Right ventricle myocardium superior (tissue), 1 donor: Measurements from ENCODE around the gene ATP10A. TPM values are rescaled to one million over a fixed set of nuclear protein-coding genes. Genes with fewer than 3 reads are reported as not detected.
A peak's percentile ranks its signal among the peaks of the same experiment; 100 is the strongest.

Source experiments
- ATAC-seq: fragments of 200-7000 bp; cut with Tn5 transposase; one replicate; pipeline ENCODE4 v1.9.1; 2020; ENCODE audit warnings: mild to moderate bottlenecking; ENCODE audit not compliant: poor library complexity
- DNase-seq: peaks from one replicate; pipeline ENCODE4 v3.0.0-alpha.2; 2020
- intact Hi-C: fragments of 100-400 bp; cut with DNase I; formaldehyde crosslinking; loops from one replicate; pipeline ENCODE4 v1.11.2; 2022
- total RNA-seq: library from RNA; stranded (reverse); fragmentation: NEBNext Ultra II Directional; extraction: Animal tissue kit (Norgen Biotek cat#: 25700); gene quantifications from one replicate; pipeline ENCODE4 v1.2.1, GENCODE V29; 2021
- donor health status: DM: no; HTN: yes; CAD: no; lungs with severe emphysema.

The ATP10A gene
- total RNA-seq, 1 donor from 2014 or later, result 0.75 TPM

GRCh38 chr15:25684521-25685431 is 178.4 kb downstream of the ATP10A start:
- intact Hi-C loops, result no loop called here
- peak; percentile 64 for DNase-seq
- ATAC-seq, result peak; percentile 36

DNA sequence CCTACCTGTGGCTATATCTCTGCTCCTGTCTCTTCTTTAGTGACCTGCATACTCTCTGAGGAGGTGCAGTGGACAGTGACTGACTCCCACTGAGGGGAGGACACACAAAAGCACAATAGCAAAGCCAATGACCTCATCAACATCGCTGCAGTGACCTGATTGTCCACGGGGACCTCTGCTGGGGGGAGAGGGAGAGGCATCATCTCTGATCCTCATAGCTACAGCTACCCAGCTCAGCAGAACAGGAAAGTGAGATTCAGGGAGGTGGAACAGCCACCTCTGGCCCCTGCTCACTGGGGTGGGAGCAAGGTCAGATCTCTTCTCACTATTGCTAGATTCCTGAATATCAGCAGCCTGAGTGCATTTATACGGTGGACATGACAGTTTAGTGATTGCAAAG is 179.2 kb downstream of the ATP10A start:
- intact Hi-C loops, result no loop called here
- ATAC-seq (no peak), DNase-seq (no peak)

DNA sequence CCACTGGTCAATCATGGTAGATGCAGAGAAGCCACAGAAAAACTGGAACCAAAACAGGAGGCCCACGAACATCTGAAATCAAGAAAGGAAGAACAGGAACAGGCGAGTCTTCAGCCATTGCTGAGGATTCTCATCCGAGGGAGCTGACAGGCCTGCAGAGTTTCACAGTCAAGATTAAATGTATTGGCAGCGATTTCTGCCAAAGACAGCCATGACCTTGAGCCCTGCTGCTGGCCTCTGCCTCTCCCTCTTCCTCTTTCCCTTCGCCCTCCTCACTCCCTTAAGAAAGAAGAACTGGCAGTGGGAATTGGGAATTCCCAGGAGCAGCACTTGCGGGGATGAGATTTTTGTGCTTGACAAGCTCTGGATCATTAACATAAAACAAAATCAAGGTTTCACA is 179.7 kb downstream of the ATP10A start:
- DNase-seq, result no peak
- intact Hi-C loops, result no loop called here
- peak; percentile 68 for ATAC-seq

- intact Hi-C loops, result no loop called here
- ATAC-seq, result peak; percentile 87
Observed at GRCh38 chr15:25682340-25682739, 180.8 kb downstream of the ATP10A start.

GRCh38 chr15:25680686-25681025 is 182.5 kb downstream of the ATP10A start:
- no peak for DNase-seq
- ATAC-seq, result no peak
- intact Hi-C loops, result no loop called here

More at GRCh38 chr15:25682340-25682739, 180.8 kb downstream of the ATP10A start:
- peak; percentile 82 for DNase-seq

- intact Hi-C loops, result no loop called here
- DNase-seq (no peak), ATAC-seq (no peak)
Observed at GRCh38 chr15:25679964-25680685, 183.0 kb downstream of the ATP10A start.

- DNase-seq (no peak), ATAC-seq (no peak)
- intact Hi-C loops, result no loop called here
Observed at GRCh38 chr15:25679492-25679891, 183.6 kb downstream of the ATP10A start.

DNA sequence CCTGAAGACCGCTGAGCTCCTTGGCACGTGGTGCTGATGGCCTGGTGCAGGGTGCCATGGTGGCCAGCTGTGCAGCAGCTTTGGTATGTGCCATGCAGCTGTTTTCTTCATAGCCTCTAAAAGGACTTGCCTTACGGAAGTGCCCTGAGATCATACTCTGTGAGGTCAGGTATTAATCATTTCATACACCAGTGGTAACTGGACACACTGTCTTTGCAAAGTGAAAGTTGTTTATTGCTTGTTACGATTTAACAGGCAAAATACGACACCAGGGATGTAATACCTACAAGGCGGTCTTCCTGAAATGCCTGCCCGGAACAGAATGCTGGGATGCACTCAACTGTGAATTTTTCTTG is 184.6 kb downstream of the ATP10A start:
- ATAC-seq (no peak), DNase-seq (no peak)

DNA sequence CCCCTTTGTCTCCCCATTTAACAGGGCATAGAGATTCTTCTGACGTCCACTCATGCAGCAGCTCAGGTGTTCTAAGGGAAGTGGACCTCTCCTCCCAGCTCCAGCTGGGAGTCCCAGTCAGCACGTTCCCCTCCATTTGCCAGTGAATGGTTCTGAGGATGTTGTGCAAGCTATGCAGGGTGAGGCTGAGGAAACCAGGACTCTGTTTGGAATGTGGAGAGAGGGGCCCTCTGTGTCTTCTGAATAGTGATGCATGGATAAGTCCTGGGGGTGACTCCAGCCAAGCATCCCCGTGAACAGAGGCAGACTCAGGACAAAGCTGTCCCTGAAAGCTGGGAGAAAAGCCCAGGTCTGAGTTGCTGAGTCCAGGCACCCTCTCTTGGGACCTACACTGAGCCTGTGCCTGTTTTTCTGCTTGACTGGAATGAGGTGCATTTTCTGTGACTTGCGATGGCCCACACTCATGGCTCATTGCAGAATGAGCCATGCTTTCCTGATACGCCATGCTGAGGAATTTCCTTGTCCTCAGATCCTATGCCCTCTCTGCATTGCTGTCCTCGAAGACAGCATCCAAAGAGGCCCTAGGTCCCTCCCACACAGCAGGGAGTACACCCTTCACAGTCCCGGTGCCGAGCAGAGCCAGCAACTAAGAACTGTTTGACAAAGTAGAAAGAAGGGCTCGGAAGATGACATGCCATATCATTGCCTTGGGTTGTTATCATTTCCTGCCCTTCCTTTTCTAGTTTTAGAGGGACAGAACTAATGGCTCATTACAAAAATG is 185.2 kb downstream of the ATP10A start:
- DNase-seq, result no peak
- intact Hi-C loops, result no loop called here
- ATAC-seq, result no peak

More for the DNA sequence above, 184.6 kb downstream of the ATP10A start:
- intact Hi-C loops, result no loop called here

DNA sequence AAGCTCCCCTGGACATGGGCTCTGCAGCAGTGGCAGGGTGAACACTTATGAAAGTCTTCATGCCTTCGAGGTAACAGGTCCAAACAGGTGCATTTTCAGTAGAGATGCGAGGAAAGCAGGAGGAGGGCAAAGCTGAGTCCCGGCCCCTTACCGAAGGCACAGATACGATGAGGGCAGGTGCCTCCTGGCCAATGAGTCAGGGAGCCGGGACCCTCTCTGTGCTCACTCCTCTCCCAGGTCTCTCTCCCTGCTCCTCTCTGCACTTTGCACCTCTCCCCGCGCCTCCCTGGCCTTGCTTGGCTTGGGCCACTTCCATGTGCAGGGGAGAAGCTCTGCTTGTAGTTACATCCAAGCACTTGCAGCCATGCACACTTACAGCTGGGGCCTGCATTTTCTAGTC is 187.1 kb downstream of the ATP10A start:
- DNase-seq (no peak), ATAC-seq (no peak)
- intact Hi-C loops, result no loop called here

DNA sequence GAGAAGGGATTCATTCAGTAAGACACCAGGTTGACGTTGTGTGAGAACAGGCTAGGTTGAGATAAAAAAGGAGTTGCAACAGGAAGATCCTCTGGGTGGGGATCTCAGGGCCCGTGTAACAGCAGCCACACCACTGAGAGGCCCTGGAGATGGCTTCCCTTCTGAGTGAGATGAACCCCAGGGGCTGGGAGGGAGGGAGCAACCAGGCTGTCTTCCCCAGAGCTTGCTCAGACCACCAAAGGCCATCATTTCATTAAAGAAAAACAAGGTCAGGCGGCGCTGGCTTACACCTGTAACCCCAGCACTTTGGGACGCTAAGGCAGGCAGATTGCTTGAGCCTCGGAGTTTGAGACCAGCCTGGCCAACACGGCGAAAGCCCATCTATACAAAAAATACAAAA is 187.7 kb downstream of the ATP10A start:
- intact Hi-C loops, result no loop called here
- ATAC-seq, result peak; percentile 6
- DNase-seq, result no peak

DNA sequence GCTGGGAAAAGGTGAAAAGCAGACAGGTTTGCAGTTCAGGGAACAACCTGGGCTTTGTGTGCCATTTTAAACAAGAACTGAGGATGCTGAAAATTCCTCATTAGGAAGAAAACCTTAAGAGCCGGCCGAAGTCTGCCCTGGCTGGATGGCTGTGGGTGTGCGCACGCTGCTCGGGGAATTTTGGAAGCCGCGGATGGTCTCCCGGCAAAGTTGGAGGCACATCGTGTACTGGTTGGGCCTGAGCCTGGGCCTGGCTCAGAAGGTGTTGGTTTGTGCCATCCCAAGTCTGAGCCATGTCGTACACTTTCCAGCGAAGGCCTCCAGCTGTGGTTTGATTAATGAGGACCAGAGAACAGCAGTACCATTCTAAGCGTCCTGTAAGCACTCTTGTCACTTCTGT is 188.2 kb downstream of the ATP10A start:
- intact Hi-C loops, result no loop called here
- ATAC-seq, result peak; percentile 73
- DNase-seq, result peak; percentile 83

DNA sequence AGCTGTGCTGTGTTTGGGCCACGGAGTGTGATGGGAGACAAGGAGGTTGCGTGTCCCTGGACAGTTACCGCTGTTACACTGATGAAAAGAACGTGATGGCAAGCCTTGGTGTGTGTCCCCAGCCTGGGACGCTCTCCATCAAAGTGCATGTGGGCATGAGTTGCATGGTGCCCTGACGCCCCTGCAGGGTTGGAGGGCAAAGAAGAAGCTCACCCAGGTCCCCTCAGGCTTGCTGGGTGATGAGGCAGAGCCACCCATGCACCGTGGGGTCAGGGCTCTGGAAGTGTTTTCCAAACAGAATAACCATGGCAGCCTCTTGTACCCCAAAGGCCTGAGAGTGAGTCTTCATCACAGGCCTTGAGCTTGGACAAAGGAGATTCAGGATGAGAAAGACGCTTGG is 189.2 kb downstream of the ATP10A start:
- DNase-seq (no peak), ATAC-seq (no peak)
- intact Hi-C loops, result no loop called here

- ATAC-seq (no peak), DNase-seq (no peak)
- intact Hi-C loops, result no loop called here
Observed at GRCh38 chr15:25673351-25673750, 189.8 kb downstream of the ATP10A start.

DNA sequence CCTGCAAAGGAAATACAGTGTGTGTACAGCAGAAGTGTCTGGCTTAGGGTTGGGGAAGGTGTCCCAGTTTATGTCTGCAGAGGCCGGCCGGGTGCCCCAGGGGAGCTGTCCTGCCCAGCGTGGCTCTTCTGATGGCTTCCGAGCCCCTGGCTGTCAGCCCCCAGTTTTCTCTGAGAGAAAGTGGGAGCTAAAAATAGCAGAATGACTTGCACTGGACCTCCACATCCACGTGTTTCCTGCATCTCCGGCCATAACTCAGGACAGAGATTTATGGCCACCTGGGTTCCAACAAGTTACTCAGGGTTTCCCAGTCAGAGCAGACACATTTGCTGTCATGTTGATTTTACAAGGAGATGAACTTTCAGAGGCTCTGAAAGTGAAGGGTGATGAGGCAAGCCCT is 192.0 kb downstream of the ATP10A start:
- ATAC-seq (peak; percentile 22), DNase-seq (no peak)
- intact Hi-C loops, result no loop called here

DNA sequence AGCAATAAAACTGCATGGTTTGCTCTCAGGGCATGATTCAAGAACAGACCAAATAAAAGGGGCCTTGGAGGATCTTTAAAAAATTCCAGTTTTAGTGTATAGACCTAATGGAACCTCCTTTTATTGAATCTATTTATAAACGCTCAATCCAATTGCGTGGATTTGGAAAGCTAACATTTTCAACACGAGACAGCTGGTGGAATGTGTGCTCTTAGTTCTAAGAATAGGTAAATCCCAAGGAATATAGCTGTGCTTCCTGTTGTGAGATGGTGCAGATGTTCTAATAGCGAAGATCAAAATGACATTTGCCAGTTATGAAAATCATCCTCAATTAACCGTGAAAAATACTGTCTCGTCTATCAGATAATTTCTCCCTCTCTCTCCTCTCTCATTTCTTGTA is 192.5 kb downstream of the ATP10A start:
- DNase-seq, result no peak
- intact Hi-C loops, result no loop called here
- no peak for ATAC-seq

DNA sequence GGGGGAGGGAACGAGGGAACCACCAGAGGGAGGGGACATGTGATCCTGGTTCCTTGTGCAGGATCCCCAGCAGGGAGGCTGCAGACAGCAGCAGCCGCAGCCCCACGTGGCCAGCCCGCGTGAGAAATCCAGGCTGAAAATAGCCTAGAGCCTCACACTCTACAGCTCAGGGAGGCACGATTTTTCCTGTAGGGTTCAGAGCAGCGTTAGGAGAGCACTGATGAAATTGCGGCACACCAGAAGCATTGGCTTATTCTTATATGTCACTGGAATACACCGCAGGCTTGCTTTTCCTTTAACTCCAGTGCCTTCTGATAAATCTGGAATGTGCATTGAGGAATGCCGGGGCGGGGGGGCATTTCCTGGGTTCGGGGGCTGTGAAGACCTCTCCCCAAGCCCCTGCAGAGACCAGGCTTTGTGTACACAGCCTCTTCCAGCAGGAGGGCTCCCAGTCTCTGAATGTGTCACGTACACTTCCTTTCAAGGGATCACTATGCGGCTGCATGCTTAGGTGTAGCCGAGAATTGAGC is 193.0 kb downstream of the ATP10A start:
- intact Hi-C loops, result no loop called here
- ATAC-seq, result peak; percentile 90

DNA sequence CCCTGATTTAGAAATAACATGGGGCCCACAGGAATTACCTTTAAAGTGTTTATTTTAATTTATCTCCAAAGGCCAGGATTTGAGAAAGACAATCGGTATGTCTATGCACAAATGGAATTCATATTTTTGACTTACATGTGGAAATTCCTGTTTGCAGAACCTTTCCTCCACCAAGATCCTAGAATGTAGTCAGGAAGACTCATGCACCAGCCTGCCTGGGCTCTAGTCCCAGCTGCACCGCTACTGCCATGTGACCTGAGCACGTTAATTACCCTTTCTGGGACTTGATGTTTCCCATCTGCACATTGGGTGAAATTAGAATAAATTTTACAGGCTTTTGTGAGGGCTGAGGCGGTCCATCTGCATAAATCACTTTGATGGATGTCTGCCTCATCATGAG is 194.2 kb downstream of the ATP10A start:
- intact Hi-C loops, result no loop called here
- ATAC-seq, result no peak
- no peak for DNase-seq

More for the DNA sequence above, 193.0 kb downstream of the ATP10A start:
- peak; percentile 77 for DNase-seq

GRCh38 chr15:25668236-25668795 is 194.8 kb downstream of the ATP10A start:
- ATAC-seq, result no peak
- intact Hi-C loops, result no loop called here

More at GRCh38 chr15:25668236-25668795, 194.8 kb downstream of the ATP10A start:
- DNase-seq, result no peak
